ENCODE results near the gene SIK2. TPM values are rescaled to one million over a fixed set of nuclear protein-coding genes. Genes with fewer than 3 reads are reported as not detected.

Gene SIK2
- total and polyA plus RNA-seq, 2 donors from 2014 or later: 6.4 to 40.1 TPM

GRCh38 chr11:111674941-111675340, 72.7 kb downstream of the SIK2 start:
- DNase-seq: no peak
- Histone ChIP-seq H3K27ac (ENCODE audit: low read depth in 2 of 2, low read length in 2 of 2) (no peak overlapping the region), H3K27me3 (ENCODE audit: control insufficient read depth, insufficient read depth, low read length) (no peaks in the 10 kb centered on the region), H3K36me3 (ENCODE audit: control insufficient read depth in 2 of 3, insufficient read depth in 3 of 3, low read length in 3 of 3) (peaks cover 4 to 12% (median 5%) of the 10 kb centered on the region in 3 donors), H3K4me3 (ENCODE audit: low read length in 3 of 3) (no peak overlapping the region), H3K9ac (ENCODE audit: low read length in 3 of 3) (no peak overlapping the region), H3K9me3 (ENCODE audit: control insufficient read depth in 2 of 3, insufficient read depth in 1 of 3, low read length in 3 of 3) (no peaks in the 10 kb centered on the region), H3K4me1 (ENCODE audit: control insufficient read depth in 2 of 3, insufficient read depth in 2 of 3, low read depth in 1 of 3, low read length in 3 of 3) (peaks cover 0 to 2% (median 0%) of the 10 kb centered on the region in 3 donors)
- intact Hi-C loops (cut with DNase I): no loop called here
- TF ChIP-seq CTCF (IDR thresholded peaks at IDR 0.05; ENCODE audit: borderline replicate concordance, extremely low read depth, insufficient read depth): no peak
- FAIRE-seq: no peak

- Histone ChIP-seq H3K27ac (ENCODE audit: low read depth in 2 of 2, low read length in 2 of 2) (no peak overlapping the region), H3K27me3 (ENCODE audit: control insufficient read depth, insufficient read depth, low read length) (no peaks in the 10 kb centered on the region), H3K4me3 (ENCODE audit: low read length in 3 of 3) (no peak overlapping the region), H3K4me1 (ENCODE audit: control insufficient read depth in 2 of 3, insufficient read depth in 2 of 3, low read depth in 1 of 3, low read length in 3 of 3) (peaks cover 0 to 2% (median 0%) of the 10 kb centered on the region in 3 donors), H3K9me3 (ENCODE audit: control insufficient read depth in 2 of 3, insufficient read depth in 1 of 3, low read length in 3 of 3) (no peaks in the 10 kb centered on the region), H3K36me3 (ENCODE audit: control insufficient read depth in 2 of 3, insufficient read depth in 3 of 3, low read length in 3 of 3) (peaks cover 4 to 12% (median 5%) of the 10 kb centered on the region in 3 donors), H3K9ac (ENCODE audit: low read length in 3 of 3) (no peak overlapping the region)
- intact Hi-C loops (cut with DNase I): no loop called here
- FAIRE-seq (no peak), DNase-seq (no peak)
- TF ChIP-seq CTCF (IDR thresholded peaks at IDR 0.05; ENCODE audit: borderline replicate concordance, extremely low read depth, insufficient read depth): no peak
Observed at GRCh38 chr11:111675891-111676290, 73.6 kb downstream of the SIK2 start.

GRCh38 chr11:111676878-111677585, 74.8 kb downstream of the SIK2 start:
- FAIRE-seq (no peak), DNase-seq (no peak)
- Histone ChIP-seq H3K4me1 (ENCODE audit: control insufficient read depth in 2 of 3, insufficient read depth in 2 of 3, low read depth in 1 of 3, low read length in 3 of 3) (peaks cover 0 to 2% (median 0%) of the 10 kb centered on the region in 3 donors), H3K36me3 (ENCODE audit: control insufficient read depth in 2 of 3, insufficient read depth in 3 of 3, low read length in 3 of 3) (peaks cover 0 to 3% (median 1%) of the 10 kb centered on the region in 3 donors), H3K27me3 (ENCODE audit: control insufficient read depth, insufficient read depth, low read length) (no peaks in the 10 kb centered on the region), H3K4me3 (ENCODE audit: low read length in 3 of 3) (no peak overlapping the region), H3K9ac (ENCODE audit: low read length in 3 of 3) (no peak overlapping the region), H3K27ac (ENCODE audit: low read depth in 2 of 2, low read length in 2 of 2) (no peak overlapping the region), H3K9me3 (ENCODE audit: control insufficient read depth in 2 of 3, insufficient read depth in 1 of 3, low read length in 3 of 3) (no peaks in the 10 kb centered on the region)
- TF ChIP-seq CTCF (IDR thresholded peaks at IDR 0.05; ENCODE audit: borderline replicate concordance, extremely low read depth, insufficient read depth): no peak
- intact Hi-C loops (cut with DNase I): no loop called here

All from kidney (tissue), 14 donors.